ENCODE results near the gene COL23A1.

DNA sequence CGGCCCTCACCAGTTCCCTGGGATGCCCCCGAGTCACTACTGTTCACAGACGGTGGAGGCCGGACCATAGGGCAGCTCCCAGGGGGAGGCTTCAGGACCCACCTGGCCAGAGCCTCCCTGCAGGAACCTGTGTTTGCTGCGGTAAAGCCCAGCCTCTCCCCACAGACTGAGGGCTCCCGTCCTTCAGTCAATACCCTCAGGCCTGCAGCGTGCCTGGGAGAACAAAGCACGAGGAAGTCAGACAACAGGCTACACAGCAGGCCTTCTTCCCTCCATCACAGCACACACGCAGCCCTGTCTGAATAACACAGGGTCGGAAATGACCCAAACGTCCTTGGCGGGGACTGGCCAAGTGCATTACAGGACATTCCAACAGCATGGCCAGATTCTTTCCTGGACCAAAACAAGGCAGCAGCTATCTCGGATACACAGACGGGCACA is 34.4 kb downstream of the COL23A1 start:
- TF ChIP-seq POLR2A (IDR thresholded peaks at IDR 0.05; ENCODE audit: low read length) (no peak), GATA1 (IDR thresholded peaks at IDR 0.05; ENCODE audit: low read depth, low read length) (no peak)
